ENCODE data around the gene USP15. TPM values are rescaled to one million over a fixed set of nuclear protein-coding genes. Genes with fewer than 3 reads are reported as not detected.
A peak's percentile ranks its signal among the peaks of the same experiment; 100 is the strongest.

Gene USP15
- total RNA-seq, 1 donor from 2014 or later = 74.2 TPM

DNA sequence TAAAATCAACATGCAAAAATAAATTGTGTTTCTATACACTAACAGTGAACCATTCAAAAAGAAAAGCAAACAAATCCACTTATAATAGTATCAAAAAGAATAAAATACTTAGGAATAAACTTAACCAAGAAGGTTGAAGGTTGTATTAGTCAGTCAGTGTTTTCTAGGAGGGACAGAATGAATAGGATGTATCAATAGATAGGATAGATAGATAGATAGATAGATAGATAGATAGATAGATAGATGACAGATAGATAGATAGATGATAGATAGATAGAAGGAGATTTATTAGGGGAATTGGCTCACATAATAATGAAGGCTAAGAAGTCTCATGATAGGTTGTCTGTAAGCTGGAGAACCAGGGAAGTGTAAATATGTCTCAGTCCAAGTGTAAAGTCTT lies 169.3 kb downstream of the USP15 start:
- intact Hi-C loops (cut with DNase I) = no loop called here
- no peak overlapping the region for H3K4me3 ChIP-seq
- no peaks in the 10 kb centered on the region for H3K36me3 ChIP-seq
- no peak for DNase-seq (ENCODE audit: extremely low spot score in 2 of 2)
- H3K27me3 ChIP-seq = no peaks in the 10 kb centered on the region
- no peaks in the 10 kb centered on the region for H3K9me3 ChIP-seq
- H3K27ac ChIP-seq = no peak overlapping the region
- H3K4me1 ChIP-seq = no peaks in the 10 kb centered on the region
- TF ChIP-seq POLR2AphosphoS5 (IDR thresholded peaks at IDR 0.05; ENCODE audit: insufficient read depth in 1 of 2, low read depth in 1 of 2) (no peak), POLR2A (IDR thresholded peaks at IDR 0.05) (no peak)
- TF ChIP-seq, protein P1, sequence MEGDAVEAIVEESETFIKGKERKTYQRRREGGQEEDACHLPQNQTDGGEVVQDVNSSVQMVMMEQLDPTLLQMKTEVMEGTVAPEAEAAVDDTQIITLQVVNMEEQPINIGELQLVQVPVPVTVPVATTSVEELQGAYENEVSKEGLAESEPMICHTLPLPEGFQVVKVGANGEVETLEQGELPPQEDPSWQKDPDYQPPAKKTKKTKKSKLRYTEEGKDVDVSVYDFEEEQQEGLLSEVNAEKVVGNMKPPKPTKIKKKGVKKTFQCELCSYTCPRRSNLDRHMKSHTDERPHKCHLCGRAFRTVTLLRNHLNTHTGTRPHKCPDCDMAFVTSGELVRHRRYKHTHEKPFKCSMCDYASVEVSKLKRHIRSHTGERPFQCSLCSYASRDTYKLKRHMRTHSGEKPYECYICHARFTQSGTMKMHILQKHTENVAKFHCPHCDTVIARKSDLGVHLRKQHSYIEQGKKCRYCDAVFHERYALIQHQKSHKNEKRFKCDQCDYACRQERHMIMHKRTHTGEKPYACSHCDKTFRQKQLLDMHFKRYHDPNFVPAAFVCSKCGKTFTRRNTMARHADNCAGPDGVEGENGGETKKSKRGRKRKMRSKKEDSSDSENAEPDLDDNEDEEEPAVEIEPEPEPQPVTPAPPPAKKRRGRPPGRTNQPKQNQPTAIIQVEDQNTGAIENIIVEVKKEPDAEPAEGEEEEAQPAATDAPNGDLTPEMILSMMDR (IDR thresholded peaks at IDR 0.05) = no peak

DNA sequence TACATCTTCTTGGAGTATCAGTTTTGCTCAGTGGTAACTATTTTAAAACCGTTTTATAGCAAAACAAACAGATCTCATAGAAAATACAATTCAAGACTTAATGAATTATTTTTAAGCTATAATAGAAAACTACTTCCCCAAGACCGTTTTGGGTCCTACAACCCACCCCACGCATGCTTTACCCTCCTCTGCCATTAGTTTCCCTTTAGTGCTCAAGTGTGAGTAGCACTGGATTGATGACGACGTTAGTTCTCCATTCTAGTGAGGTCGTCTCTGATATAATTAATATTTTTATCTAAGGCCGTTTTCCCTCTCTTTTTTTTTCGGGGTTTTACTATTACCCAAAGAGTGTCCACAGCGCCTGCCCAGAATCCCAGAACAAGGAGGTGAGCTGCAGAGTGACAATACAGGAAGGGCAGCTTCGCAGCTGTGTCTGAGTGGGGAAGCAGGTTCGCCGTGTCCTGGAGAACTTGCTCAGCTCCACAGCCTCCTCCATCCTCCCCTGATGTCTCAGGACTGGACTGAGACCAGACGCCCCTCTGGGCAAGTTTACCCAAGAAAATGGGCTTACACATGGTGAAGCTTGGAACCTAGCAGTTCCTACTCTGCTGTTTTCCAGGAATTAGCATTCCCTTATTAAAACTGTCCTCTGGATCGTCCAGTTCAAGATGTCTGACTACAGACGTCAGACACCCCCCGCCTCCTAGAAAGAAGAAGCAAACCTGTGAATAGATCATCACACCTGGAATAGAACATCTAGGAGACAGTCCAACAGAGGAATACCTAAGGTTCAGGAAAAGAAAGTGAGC lies 174.5 kb downstream of the USP15 start:
- no peaks in the 10 kb centered on the region for H3K27me3 ChIP-seq
- no peaks in the 10 kb centered on the region for H3K36me3 ChIP-seq
- H3K4me3 ChIP-seq = peak overlapping the region; percentile 38 to 51
- no peak for DNase-seq (ENCODE audit: extremely low spot score in 2 of 2)
- H3K9me3 ChIP-seq = no peaks in the 10 kb centered on the region
- H3K4me1 ChIP-seq = peaks cover 15% of the 10 kb centered on the region
- intact Hi-C loops (cut with DNase I) = loop anchor here (10.0 kb wide), 1 partner anchor 360 kb away; no protein-coding TSS in a partner anchor
- no peak overlapping the region for H3K27ac ChIP-seq
- TF ChIP-seq, protein P1 (IDR thresholded peaks at IDR 0.05) = no peak
- no peak for TF ChIP-seq POLR2A (IDR thresholded peaks at IDR 0.05)

DNA sequence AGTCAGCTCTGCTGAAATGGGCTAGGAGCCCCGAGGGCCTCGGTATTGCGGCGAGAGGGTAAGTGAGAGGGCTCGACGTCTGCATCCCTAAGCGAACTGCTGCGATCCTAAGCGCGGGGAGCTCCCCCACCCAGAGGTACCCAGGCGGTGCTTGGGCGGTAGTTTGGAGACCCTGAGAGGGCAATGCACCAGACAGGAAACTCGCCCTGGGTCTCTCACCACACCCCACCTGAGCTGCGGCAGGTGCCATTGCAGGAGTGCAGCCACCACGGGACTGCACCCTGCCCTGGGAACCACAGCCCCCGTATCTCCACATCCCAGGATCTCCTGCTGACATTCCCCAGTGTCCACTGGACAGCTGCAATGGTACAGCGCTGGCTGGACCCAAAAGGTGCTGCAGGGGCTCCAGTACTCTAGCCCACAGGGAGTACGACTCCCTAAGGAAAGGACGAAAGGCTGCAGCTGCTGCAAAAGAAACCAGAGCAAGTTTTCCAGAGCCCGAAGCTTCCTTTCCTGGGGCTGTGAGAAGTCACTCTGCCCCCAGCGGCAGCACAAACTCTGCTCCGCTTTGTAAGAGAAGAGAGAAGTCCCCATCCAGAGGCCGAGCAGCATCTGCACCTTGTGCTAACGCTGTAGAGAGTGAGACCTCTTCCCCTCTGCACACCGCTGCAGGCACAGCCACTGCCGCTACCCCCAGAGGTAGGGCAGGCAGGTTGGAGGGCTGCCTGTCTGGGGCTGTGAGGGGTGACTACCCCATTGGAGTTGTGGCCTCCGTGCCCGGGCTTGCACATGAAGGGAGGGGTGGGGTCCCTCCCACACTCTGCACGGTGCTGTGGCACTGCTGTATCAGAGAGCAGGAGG lies 175.3 kb downstream of the USP15 start:
- intact Hi-C loops (cut with DNase I) = loop anchor here (10.0 kb wide), 1 partner anchor 359 kb away; no protein-coding TSS in a partner anchor
- no peaks in the 10 kb centered on the region for H3K27me3 ChIP-seq
- H3K4me1 ChIP-seq = peaks cover 15% of the 10 kb centered on the region
- H3K36me3 ChIP-seq = no peaks in the 10 kb centered on the region
- peak overlapping the region; percentile 38 to 51 for H3K4me3 ChIP-seq
- TF ChIP-seq POLR2A (IDR thresholded peaks at IDR 0.05) (no peak), POLR2AphosphoS5 (IDR thresholded peaks at IDR 0.05; ENCODE audit: insufficient read depth in 1 of 2, low read depth in 1 of 2) (no peak)
- TF ChIP-seq, protein P1 (IDR thresholded peaks at IDR 0.05) = peak in 1 of 3 experiments; percentile 8
- H3K9me3 ChIP-seq = no peaks in the 10 kb centered on the region
- no peak overlapping the region for H3K27ac ChIP-seq
- no peak for DNase-seq (ENCODE audit: extremely low spot score in 2 of 2)

DNA sequence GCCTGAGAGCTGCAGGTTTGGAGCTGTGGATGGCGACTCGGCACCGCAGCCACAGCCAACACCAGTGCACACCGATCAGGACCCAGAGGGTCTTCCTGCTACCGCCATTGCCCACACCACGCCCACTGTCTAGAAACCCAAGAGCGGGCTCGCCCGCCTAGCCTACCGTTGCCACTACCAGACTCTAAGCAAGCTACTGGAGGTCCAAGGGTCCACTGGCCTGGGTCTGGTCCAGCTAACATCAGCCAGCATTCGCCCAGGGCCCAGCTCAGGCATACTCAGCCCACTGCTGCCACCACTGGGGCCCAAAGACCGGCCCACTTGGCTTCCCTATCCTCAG lies 175.9 kb downstream of the USP15 start:
- intact Hi-C loops (cut with DNase I) = loop anchor here (10.0 kb wide), 1 partner anchor 359 kb away; no protein-coding TSS in a partner anchor
- TF ChIP-seq, protein P1 (IDR thresholded peaks at IDR 0.05) = no peak
- TF ChIP-seq POLR2A (IDR thresholded peaks at IDR 0.05) (no peak), POLR2AphosphoS5 (IDR thresholded peaks at IDR 0.05; ENCODE audit: insufficient read depth in 1 of 2, low read depth in 1 of 2) (no peak)
- no peak for DNase-seq (ENCODE audit: extremely low spot score in 2 of 2)
- H3K4me1 ChIP-seq = peaks cover 15% of the 10 kb centered on the region
- H3K27ac ChIP-seq = no peak overlapping the region
- no peaks in the 10 kb centered on the region for H3K27me3 ChIP-seq
- no peak overlapping the region for H3K4me3 ChIP-seq
- no peaks in the 10 kb centered on the region for H3K9me3 ChIP-seq
- H3K36me3 ChIP-seq = no peaks in the 10 kb centered on the region

Data from vagina (tissue), 2 donors.